Calu3 (cell line): Measurements from ENCODE around the gene TAOK1. TPM values are rescaled to one million over a fixed set of nuclear protein-coding genes. Genes with fewer than 3 reads are reported as not detected.

Experiments used
- BruUV-seq: library from RNA; stranded (reverse); fragments of 400-500 nt; replicated peaks from 2 replicates; lab custom pipeline; 2021; lab: Mats Ljungman, UMichigan
- CTCF ChIA-PET: fragments of 300-600 bp; sonication (Branson Sonifier 250); formaldehyde crosslinking; loops from one replicate; lab custom pipeline; 2022; ENCODE audit warnings: antibody characterized with exemption; lab: Charles Lee
- DNase-seq: peaks from one replicate; pipeline ENCODE4 v3.0.0; 2022
- H3K27ac Mint-ChIP-seq: one replicate; pipeline ENCODE4 v1.8.0; 2022; ENCODE audit warnings: mixed read lengths; ENCODE audit not compliant: unreplicated experiment
- H3K27me3 Mint-ChIP-seq: one replicate; pipeline ENCODE4 v1.8.0; 2022; ENCODE audit warnings: mixed read lengths; ENCODE audit not compliant: unreplicated experiment
- H3K36me3 Mint-ChIP-seq: one replicate; pipeline ENCODE4 v1.8.0; 2022; ENCODE audit warnings: mild to moderate bottlenecking, moderate library complexity, mixed read lengths; ENCODE audit not compliant: insufficient read depth, unreplicated experiment
- H3K4me1 Mint-ChIP-seq: one replicate; pipeline ENCODE4 v1.8.0; 2022; ENCODE audit warnings: mild to moderate bottlenecking, low read depth, mixed read lengths; ENCODE audit not compliant: unreplicated experiment
- H3K4me3 Mint-ChIP-seq: one replicate; pipeline ENCODE4 v1.8.0; 2022; ENCODE audit warnings: mild to moderate bottlenecking, low read depth, moderate library complexity, mixed read lengths; ENCODE audit not compliant: unreplicated experiment
- H3K9me3 Mint-ChIP-seq: one replicate; pipeline ENCODE4 v1.8.0; 2022; ENCODE audit warnings: low read depth, mixed read lengths; ENCODE audit not compliant: unreplicated experiment
- CTCF ChIP-seq: fragments of 200-600 bp; IDR thresholded peaks from one replicate; pipeline ENCODE4 v1.8.0; 2022; ENCODE audit warnings: antibody characterized with exemption; ENCODE audit not compliant: unreplicated experiment
- intact Hi-C: fragments of 100-400 bp; cut with micrococcal nuclease; formaldehyde crosslinking; loops from one replicate; pipeline ENCODE4 v1.10.0; 2022; ENCODE audit not compliant: unreplicated experiment
- total RNA-seq: library from RNA; stranded (reverse); gene quantifications from 2 replicates; pipeline ENCODE4 v1.2.3, GENCODE V29; 2022

Gene TAOK1
- total RNA-seq, 1 experiment from 2014 or later = 78.1 TPM

GRCh38 chr17:29588017-29588561 lies 197.9 kb downstream of the TAOK1 start:
- H3K27ac Mint-ChIP-seq = no peak overlapping the region
- peak overlapping the region; percentile 79 for H3K4me3 Mint-ChIP-seq
- peaks cover 48% of the 10 kb centered on the region for H3K36me3 Mint-ChIP-seq
- intact Hi-C loops = no loop called here
- BruUV-seq = no TSS peak
- no peak for DNase-seq
- CTCF ChIA-PET = interaction anchor here (0.6 kb wide), 1 partner anchor 216 kb away, joined by 3 read pairs; no protein-coding TSS in a partner anchor
- H3K9me3 Mint-ChIP-seq = no peaks in the 10 kb centered on the region
- H3K27me3 Mint-ChIP-seq = no peaks in the 10 kb centered on the region
- no peak for TF ChIP-seq CTCF
- peaks cover 41% of the 10 kb centered on the region for H3K4me1 Mint-ChIP-seq

GRCh38 chr17:29588562-29589411 lies 198.6 kb downstream of the TAOK1 start:
- H3K27me3 Mint-ChIP-seq = no peaks in the 10 kb centered on the region
- no peak for TF ChIP-seq CTCF
- intact Hi-C loops = no loop called here
- peaks cover 41% of the 10 kb centered on the region for H3K4me1 Mint-ChIP-seq
- no peaks in the 10 kb centered on the region for H3K9me3 Mint-ChIP-seq
- peak overlapping the region; percentile 79 for H3K4me3 Mint-ChIP-seq
- H3K36me3 Mint-ChIP-seq = peaks cover 55% of the 10 kb centered on the region
- H3K27ac Mint-ChIP-seq = no peak overlapping the region
- BruUV-seq = no TSS peak
- peak; percentile 29 for DNase-seq
- CTCF ChIA-PET = interaction anchor here (0.6 kb wide), 1 partner anchor 216 kb away, joined by 3 read pairs; no protein-coding TSS in a partner anchor

GRCh38 chr17:29589524-29590410 lies 199.6 kb downstream of the TAOK1 start, which contains the start of gene GIT1:
Gene GIT1 (minus strand): TSS chr17:29589648. CDS start chr17:29589378, 270 bp downstream.
- Mint-ChIP-seq H3K4me1 (peaks cover 41% of the 10 kb centered on the region), H3K27ac (peak within 1 kb of the TSS; percentile 78), H3K36me3 (peaks cover 60% of the 10 kb centered on the region), H3K27me3 (no peaks in the 10 kb centered on the region), H3K4me3 (peak within 1 kb of the TSS; percentile 79), H3K9me3 (no peaks in the 10 kb centered on the region)
- BruUV-seq = no TSS peak
- CTCF ChIA-PET = interaction anchor here (1.0 to 3.4 kb wide), 2 partner anchors 28 to 220 kb away, joined by 3 to 36 read pairs; no protein-coding TSS in a partner anchor
- TF ChIP-seq CTCF = peak; percentile 11
- peak; percentile 91 for DNase-seq
- intact Hi-C loops = no loop called here
